ENCODE results near the gene PPP4R3A. TPM values are rescaled to one million over a fixed set of nuclear protein-coding genes. Genes with fewer than 3 reads are reported as not detected.

Gene PPP4R3A
- 100 to 1,000 TPM in 1 of 3 donors, 10 to 100 TPM in 2; 83.9 to 127 (median 98.6) TPM for total RNA-seq

DNA sequence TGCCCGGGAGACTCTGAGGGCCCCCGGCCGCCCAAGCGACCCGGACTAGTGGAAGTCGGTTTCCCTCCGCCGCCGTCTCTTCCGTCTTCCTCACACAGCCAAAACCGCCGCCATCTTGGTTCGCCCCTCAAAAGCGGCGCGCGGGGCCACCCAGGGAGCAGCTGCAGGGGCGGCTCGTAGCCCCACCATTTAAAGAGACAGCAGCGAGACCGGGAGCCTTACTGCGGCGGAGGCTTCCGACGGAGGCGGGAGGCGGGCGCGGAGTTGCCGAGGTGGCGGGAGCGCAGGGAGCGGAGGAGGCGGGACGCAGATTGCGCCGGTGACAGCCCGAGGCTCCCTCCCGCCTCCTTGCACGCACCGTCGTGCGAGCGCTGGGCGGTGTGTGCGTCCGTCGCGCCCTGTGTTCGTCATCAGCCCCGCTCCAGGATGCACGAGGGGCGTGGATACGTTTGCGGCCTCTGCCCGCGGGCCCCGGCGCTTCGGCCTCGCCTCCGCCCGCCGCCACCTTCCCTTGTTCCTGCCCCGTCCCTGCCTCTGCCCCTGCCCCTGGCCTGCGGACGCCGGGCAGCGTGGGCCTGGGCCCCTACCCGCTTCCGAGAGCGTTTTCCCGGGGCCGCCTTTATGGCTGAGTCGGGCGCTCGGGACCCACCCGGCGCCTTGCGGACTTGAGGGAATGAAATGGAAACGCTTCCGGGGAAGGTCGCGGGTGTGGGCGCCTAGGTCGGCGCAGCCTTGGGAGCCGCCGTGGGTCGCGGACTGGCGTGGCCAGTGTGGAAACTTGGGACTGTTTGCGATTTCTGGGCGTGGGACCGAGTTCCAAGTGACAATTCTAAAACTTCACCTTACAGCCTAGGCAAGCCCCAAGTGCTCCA lies at the start of gene PPP4R3A:
PPP4R3A (minus strand) TSS at position 140 of the 872 bp plus-strand sequence. CDS start 663 bp downstream, outside the sequence.
- Histone ChIP-seq H3K9me3 (no peaks in the 10 kb centered on the region), H3K27me3 (no peaks in the 10 kb centered on the region), H3K4me1 (no peaks in the 10 kb centered on the region), H3K4me3 (peak within 1 kb of the TSS; percentile 82 to 99 (median 98)), H3K27ac (peak within 1 kb of the TSS; percentile 99), H3K36me3 (no peaks in the 10 kb centered on the region)
- TF ChIP-seq POLR2AphosphoS5 (IDR thresholded peaks at IDR 0.05) (peak; percentile 90 to 92 (median 91)), CTCF (IDR thresholded peaks at IDR 0.05) (no peak), POLR2A (IDR thresholded peaks at IDR 0.05) (peak; percentile 43)
- intact Hi-C loops (cut with DNase I; ENCODE audit: low total_unique reads), result no loop called here
- DNase-seq (ENCODE audit: low spot score in 2 of 2), result peak; percentile 91 to 92

DNA sequence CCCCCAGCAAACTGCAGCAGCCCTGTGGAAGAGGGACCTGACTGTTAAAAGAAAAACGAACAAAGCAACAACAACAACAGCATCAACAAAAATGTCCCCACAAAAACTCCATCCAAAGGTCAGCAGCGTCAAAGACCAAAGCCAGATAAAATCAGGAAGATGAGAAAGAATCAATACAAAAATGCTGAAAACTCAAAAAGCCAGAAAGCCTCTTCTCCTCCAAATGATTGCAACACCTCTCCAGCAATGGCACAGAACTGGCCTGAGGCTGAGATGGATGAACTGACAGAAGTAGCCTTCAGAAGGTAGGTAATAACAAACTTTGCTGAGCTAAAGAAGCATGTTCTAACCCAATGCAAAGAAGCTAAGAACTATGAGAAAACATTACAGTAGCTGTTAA lies 45.4 kb upstream of the PPP4R3A start:
- Histone ChIP-seq H3K4me3 (no peak overlapping the region), H3K4me1 (peaks cover 0 to 4% of the 10 kb centered on the region in 2 donors), H3K27ac (peak overlapping the region in 1 of 2 donors; percentile 19), H3K27me3 (no peaks in the 10 kb centered on the region), H3K36me3 (no peaks in the 10 kb centered on the region), H3K9me3 (no peaks in the 10 kb centered on the region)
- no peak for TF ChIP-seq POLR2AphosphoS5 (IDR thresholded peaks at IDR 0.05)
- intact Hi-C loops (cut with DNase I; ENCODE audit: low total_unique reads), result no loop called here
- DNase-seq (ENCODE audit: low spot score in 2 of 2), result no peak

GRCh38 chr14:91554535-91555332 lies 44.6 kb upstream of the PPP4R3A start:
- Histone ChIP-seq H3K4me3 (no peak overlapping the region), H3K9me3 (no peaks in the 10 kb centered on the region), H3K27me3 (no peaks in the 10 kb centered on the region), H3K27ac (peak overlapping the region in 1 of 2 donors; percentile 19), H3K4me1 (peaks cover 0 to 4% of the 10 kb centered on the region in 2 donors), H3K36me3 (no peaks in the 10 kb centered on the region)
- no peak for DNase-seq (ENCODE audit: low spot score in 2 of 2)
- intact Hi-C loops (cut with DNase I; ENCODE audit: low total_unique reads), result no loop called here
- TF ChIP-seq POLR2A (IDR thresholded peaks at IDR 0.05) (no peak), CTCF (IDR thresholded peaks at IDR 0.05) (no peak), POLR2AphosphoS5 (IDR thresholded peaks at IDR 0.05) (no peak)

GRCh38 chr14:91548108-91548507 lies 38.0 kb upstream of the PPP4R3A start:
- TF ChIP-seq POLR2A (IDR thresholded peaks at IDR 0.05), result no peak
- TF ChIP-seq CTCF (IDR thresholded peaks at IDR 0.05), result no peak
- no peak for TF ChIP-seq POLR2AphosphoS5 (IDR thresholded peaks at IDR 0.05)
- no peak for DNase-seq (ENCODE audit: low spot score in 2 of 2)

GRCh38 chr14:91545946-91546716 lies 36.0 kb upstream of the PPP4R3A start:
- Histone ChIP-seq H3K4me1 (no peaks in the 10 kb centered on the region), H3K27ac (no peak overlapping the region), H3K27me3 (no peaks in the 10 kb centered on the region), H3K4me3 (no peak overlapping the region), H3K9me3 (peaks cover 0 to 10% of the 10 kb centered on the region in 2 donors), H3K36me3 (no peaks in the 10 kb centered on the region)
- no peak for DNase-seq (ENCODE audit: low spot score in 2 of 2)
- intact Hi-C loops (cut with DNase I; ENCODE audit: low total_unique reads), result no loop called here
- TF ChIP-seq POLR2A (IDR thresholded peaks at IDR 0.05) (no peak), CTCF (IDR thresholded peaks at IDR 0.05) (no peak), POLR2AphosphoS5 (IDR thresholded peaks at IDR 0.05) (no peak)

More at GRCh38 chr14:91548108-91548507, 38.0 kb upstream of the PPP4R3A start:
- Histone ChIP-seq H3K27me3 (no peaks in the 10 kb centered on the region), H3K36me3 (no peaks in the 10 kb centered on the region), H3K27ac (no peak overlapping the region), H3K9me3 (no peaks in the 10 kb centered on the region), H3K4me1 (no peaks in the 10 kb centered on the region), H3K4me3 (no peak overlapping the region)
- intact Hi-C loops (cut with DNase I; ENCODE audit: low total_unique reads), result no loop called here

All from breast epithelium (tissue), 4 donors.